Right atrium auricular region (tissue), 2 donors: ENCODE measurements around the gene UGT1A6. TPM values are rescaled to one million over a fixed set of nuclear protein-coding genes. Genes with fewer than 3 reads are reported as not detected.

Source experiments
- DNase-seq: peaks from one replicate; pipeline ENCODE4 v3.0.0-alpha.2; 2019; ENCODE audit warnings: low spot score
- H3K27ac ChIP-seq, 2 donors: fragments of 200-600 bp; sonication (generic); 1 replicate in 1 of 2; 2 replicates in 1 of 2; pipeline ENCODE4 v1.5.1; 2016 to 2019
- H3K27me3 ChIP-seq, 2 donors: fragments of 200-600 bp; sonication (generic); one replicate each; pipeline versions ENCODE4 v1.5.1 to v1.6.0; 2017 to 2019
- H3K36me3 ChIP-seq: fragments of 200-600 bp; sonication (generic); one replicate; pipeline ENCODE4 v1.5.1; 2016
- H3K4me1 ChIP-seq, 2 donors: fragments of 200-600 bp; sonication (generic); one replicate each; pipeline versions ENCODE4 v1.5.1 to v1.6.0; 2017 to 2019
- H3K4me3 ChIP-seq, 2 donors: fragments of 200-600 bp; sonication (generic); 1 replicate in 1 of 2; 2 replicates in 1 of 2; pipeline ENCODE4 v1.5.1; 2017 to 2019; ENCODE audit warnings: mild to moderate bottlenecking in 1 of 2, moderate library complexity in 1 of 2
- H3K9me3 ChIP-seq, 2 donors: fragments of 200-600 bp; sonication (generic); one replicate each; pipeline ENCODE4 v1.5.1; 2019
- total RNA-seq, 2 donors: library from RNA; depleted of rRNA; stranded (reverse); fragments of >200 nt; gene quantifications; one replicate each; pipeline ENCODE4 v1.1.0, GENCODE V29; 2016
- TF ChIP-seq, protein P1 (sequence below), 2 donors: fragments of 200-600 bp; sonication (generic); IDR thresholded peaks; one replicate each; pipeline ENCODE4 v1.5.1; 2019; ENCODE audit warnings: antibody characterized with exemption in 2 of 2

UGT1A6 gene
- total RNA-seq, 2 donors from 2014 or later: not detected

DNA sequence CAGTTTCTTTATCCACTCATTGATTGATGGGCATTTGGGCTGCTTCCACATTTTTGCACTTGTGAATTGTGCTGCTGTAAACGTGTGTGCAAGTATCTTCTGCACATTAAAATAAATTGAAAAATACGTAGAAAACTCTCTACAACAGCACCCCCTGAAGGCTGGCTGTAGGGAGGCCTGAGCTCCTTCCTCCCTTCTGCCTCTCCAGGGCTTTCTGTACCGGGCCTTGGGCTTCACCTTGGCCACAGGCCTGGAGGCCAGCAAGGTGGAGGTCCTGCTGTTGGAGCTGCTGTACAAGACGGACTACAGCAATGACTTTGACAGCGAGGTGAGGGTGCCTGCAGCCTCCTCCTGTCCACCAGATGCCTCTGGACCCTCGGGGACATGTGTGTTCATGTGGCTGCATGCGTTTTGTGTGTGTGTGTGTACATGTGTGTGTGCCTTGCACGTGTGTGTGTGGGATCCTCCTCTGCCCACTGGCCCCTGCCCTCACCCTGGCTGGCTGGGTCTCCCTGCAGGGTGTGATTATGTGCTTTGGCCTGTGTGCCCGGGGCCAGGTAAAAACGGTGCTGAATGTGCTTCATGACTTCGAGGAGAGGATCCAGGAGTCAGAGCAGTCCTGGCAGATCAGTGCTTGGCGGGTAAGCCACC is 114.7 kb downstream of the UGT1A6 start:
- Histone ChIP-seq H3K4me1 (no peaks in the 10 kb centered on the region), H3K9me3 (no peaks in the 10 kb centered on the region), H3K4me3 (no peak overlapping the region), H3K27me3 (no peaks in the 10 kb centered on the region), H3K36me3 (no peaks in the 10 kb centered on the region), H3K27ac (no peak overlapping the region)
- peak; percentile 42 for DNase-seq
- TF ChIP-seq, protein P1, sequence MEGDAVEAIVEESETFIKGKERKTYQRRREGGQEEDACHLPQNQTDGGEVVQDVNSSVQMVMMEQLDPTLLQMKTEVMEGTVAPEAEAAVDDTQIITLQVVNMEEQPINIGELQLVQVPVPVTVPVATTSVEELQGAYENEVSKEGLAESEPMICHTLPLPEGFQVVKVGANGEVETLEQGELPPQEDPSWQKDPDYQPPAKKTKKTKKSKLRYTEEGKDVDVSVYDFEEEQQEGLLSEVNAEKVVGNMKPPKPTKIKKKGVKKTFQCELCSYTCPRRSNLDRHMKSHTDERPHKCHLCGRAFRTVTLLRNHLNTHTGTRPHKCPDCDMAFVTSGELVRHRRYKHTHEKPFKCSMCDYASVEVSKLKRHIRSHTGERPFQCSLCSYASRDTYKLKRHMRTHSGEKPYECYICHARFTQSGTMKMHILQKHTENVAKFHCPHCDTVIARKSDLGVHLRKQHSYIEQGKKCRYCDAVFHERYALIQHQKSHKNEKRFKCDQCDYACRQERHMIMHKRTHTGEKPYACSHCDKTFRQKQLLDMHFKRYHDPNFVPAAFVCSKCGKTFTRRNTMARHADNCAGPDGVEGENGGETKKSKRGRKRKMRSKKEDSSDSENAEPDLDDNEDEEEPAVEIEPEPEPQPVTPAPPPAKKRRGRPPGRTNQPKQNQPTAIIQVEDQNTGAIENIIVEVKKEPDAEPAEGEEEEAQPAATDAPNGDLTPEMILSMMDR (IDR thresholded peaks at IDR 0.05): no peak

DNA sequence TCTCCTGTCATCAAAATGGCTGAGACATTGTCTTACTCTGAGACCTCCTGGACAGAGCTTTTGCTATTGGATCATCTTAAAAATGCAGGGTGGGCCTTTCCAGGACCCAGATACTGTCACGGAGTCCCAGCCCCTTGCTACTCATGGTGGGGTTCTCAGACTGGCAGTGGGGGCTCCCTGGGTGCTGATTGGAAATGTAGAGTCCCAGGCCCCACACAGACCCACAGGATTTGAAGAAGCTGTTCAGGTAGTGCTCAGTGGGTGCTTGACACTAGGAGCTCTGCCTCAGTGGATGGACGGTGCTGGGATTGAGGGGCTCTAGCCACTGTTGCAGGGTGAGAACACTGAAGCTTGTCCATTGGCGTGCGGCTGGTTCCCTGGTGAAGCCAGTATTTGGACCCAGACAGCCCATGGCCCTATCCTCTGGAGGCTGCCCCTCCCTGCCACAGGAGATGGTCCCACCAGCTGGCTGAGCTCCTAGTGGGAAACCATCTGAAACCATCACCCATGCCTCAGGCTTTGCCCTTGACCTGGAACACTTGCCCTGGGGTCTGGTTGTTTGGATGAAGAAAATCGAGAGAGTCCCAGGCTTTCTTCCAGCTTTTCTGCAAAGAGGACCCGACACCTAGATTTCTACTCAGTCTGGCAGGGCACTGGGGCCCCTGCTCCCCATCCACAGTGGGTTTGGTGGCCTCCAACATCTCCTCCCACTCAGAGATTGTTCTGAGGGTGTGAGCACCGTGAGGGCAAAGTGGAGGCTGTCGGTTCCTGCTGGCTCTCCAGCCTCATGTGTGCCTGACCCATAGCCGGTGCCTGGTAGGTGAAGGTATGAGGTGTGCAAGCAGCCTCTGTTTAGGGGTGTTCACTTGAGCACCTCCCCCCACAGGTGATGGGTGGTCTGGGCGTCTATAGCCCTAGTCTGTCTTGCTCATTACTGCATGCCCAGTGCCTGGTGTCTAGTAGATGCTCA is 115.6 kb downstream of the UGT1A6 start:
- no peaks in the 10 kb centered on the region for H3K9me3 ChIP-seq
- H3K27me3 ChIP-seq: no peaks in the 10 kb centered on the region
- peak; percentile 40 for DNase-seq
- H3K4me3 ChIP-seq: no peak overlapping the region
- H3K27ac ChIP-seq: no peak overlapping the region
- TF ChIP-seq, protein P1 (IDR thresholded peaks at IDR 0.05): no peak
- H3K4me1 ChIP-seq: no peaks in the 10 kb centered on the region
- H3K36me3 ChIP-seq: no peaks in the 10 kb centered on the region

DNA sequence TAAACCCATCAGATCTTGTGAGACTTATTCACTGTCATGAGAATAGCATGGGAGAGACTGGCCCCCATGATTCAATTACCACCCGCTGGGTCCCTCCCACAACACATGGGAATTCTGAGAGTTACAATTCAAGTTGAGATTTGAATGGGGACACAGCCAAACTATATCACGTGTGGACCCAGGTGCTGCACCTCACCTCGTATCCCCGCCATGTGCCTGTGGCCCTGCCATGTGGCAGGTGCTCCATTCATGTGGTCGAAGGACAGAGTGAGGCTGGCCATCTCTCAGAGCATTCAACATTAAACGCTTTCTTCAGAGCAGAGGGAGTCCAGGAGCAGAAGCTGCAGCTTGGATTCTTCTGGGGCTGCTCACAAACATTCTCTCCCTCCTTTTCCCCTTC is 117.7 kb downstream of the UGT1A6 start:
- Histone ChIP-seq H3K9me3 (no peaks in the 10 kb centered on the region), H3K36me3 (no peaks in the 10 kb centered on the region), H3K4me3 (no peak overlapping the region), H3K27me3 (no peaks in the 10 kb centered on the region), H3K4me1 (no peaks in the 10 kb centered on the region), H3K27ac (no peak overlapping the region)
- TF ChIP-seq, protein P1 (IDR thresholded peaks at IDR 0.05): no peak
- DNase-seq: no peak

DNA sequence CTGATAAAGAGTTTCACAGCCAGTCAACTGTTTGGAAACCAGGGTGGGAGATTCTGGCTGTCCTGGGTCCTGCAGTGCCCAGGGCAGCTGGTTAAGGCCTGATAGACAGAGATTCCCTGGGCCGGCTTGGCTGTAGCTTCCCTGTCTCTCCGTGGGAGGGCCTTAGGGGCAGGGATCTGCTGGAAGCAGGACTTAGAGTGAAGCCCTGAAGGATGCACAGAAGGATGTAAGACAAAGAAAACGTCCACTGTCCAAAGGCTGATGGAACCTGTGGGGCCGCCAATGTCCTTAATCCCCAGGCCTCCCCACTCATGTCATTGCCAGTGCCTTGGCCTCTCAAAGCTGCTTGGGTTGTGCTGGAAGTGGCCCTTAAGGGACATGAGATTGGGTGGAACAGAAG is 118.4 kb downstream of the UGT1A6 start:
- H3K9me3 ChIP-seq: peaks cover 0 to 2% of the 10 kb centered on the region in 2 donors
- no peaks in the 10 kb centered on the region for H3K4me1 ChIP-seq
- TF ChIP-seq, protein P1 (IDR thresholded peaks at IDR 0.05): no peak
- H3K27ac ChIP-seq: no peak overlapping the region
- no peak overlapping the region for H3K4me3 ChIP-seq
- DNase-seq: no peak
- no peaks in the 10 kb centered on the region for H3K27me3 ChIP-seq
- no peaks in the 10 kb centered on the region for H3K36me3 ChIP-seq

DNA sequence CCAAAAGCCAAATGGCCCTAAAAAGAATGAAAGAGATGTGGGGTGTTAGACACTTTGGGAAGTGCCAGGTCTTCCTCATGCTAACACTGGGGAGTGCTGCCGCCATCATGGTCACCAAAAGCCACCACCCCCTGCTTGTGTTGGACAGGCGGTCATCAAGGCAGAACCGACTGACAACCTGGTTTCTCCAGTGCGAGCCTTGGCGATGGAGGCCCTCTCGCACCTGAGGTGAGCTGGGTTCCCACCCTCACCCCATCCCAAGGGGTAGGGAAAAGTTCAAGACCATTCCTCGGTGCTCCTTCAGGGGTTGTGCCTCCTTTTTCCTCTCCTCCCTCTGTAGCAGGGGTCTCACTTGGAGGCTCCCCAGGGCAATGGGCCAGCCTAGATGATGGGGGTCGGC is 119.0 kb downstream of the UGT1A6 start:
- TF ChIP-seq, protein P1 (IDR thresholded peaks at IDR 0.05): no peak
- Histone ChIP-seq H3K36me3 (no peaks in the 10 kb centered on the region), H3K4me1 (no peaks in the 10 kb centered on the region), H3K27me3 (no peaks in the 10 kb centered on the region), H3K4me3 (no peak overlapping the region), H3K9me3 (peaks cover 0 to 9% of the 10 kb centered on the region in 2 donors), H3K27ac (no peak overlapping the region)
- no peak for DNase-seq
